GM12878 (cell line): ENCODE results near the gene ZNF350. TPM values are rescaled to one million over a fixed set of nuclear protein-coding genes. Genes with fewer than 3 reads are reported as not detected.

Experiments
- ATAC-seq: fragments of 200-7000 bp; cut with Tn5 transposase; 3 replicates; pipeline ENCODE4 v1.9.1; 2020; ENCODE audit warnings: mild to moderate bottlenecking, moderate library complexity
- BruUV-seq: library from RNA; stranded (reverse); fragments of 400-500 nt; replicated peaks from 2 replicates; lab custom pipeline; 2021; lab: Mats Ljungman, UMichigan
- CTCF ChIA-PET: fragments of 300-600 bp; sonication (Branson Sonifier 250); formaldehyde crosslinking; extraction: SDS; loops from one replicate; lab custom pipeline; 2021; ENCODE audit warnings: inconsistent platforms; lab: Yijun Ruan, JAX
- POLR2A ChIA-PET: fragments of 350-600 bp; formaldehyde crosslinking; extraction: SDS; loops from one replicate; lab custom pipeline; 2021; ENCODE audit warnings: inconsistent platforms; lab: Charles Lee
- RAD21 ChIA-PET: fragments of 300-600 bp; sonication (Branson Sonifier 250); formaldehyde crosslinking; loops from one replicate; lab custom pipeline; 2023; ENCODE audit warnings: antibody characterized with exemption; ENCODE audit not compliant: unreplicated experiment; lab: Charles Lee
- SMC1A ChIA-PET: fragments of 300-600 bp; sonication (Branson Sonifier 250); formaldehyde crosslinking; loops from one replicate; lab custom pipeline; 2023; ENCODE audit not compliant: unreplicated experiment, uncharacterized antibody; lab: Charles Lee
- DNase-seq: peaks from one replicate; pipeline ENCODE4 v3.0.0-alpha.2; 2011; ENCODE audit warnings: low read depth, low spot score
- FAIRE-seq: peaks from 3 replicates; lab custom pipeline; 2011; peaks lifted over from hg19 to GRCh38; lab: Jason Lieb, UNC
- H2AFZ ChIP-seq: 2 replicates; pipeline ENCODE4 v1.6.0; 2011; ENCODE audit warnings: low read depth, low read length, control low read depth; ENCODE audit not compliant: control insufficient read depth
- H3K27ac ChIP-seq: 2 replicates; pipeline ENCODE4 v1.5.1; 2011; ENCODE audit warnings: control low read depth; ENCODE audit not compliant: control insufficient read depth, insufficient read depth
- H3K27me3 ChIP-seq, 2 experiments: replicated peaks in 1 of 2; 2 replicates each; pipeline versions ENCODE4 v1.6.0 to v1.6.1; 2011; ENCODE audit warnings: low read length in 1 of 2; ENCODE audit not compliant: control insufficient read depth in 2 of 2, insufficient read depth in 2 of 2
- H3K36me3 ChIP-seq, 2 experiments: 2 replicates each; pipeline ENCODE4 v1.5.1; 2011; ENCODE audit warnings: low read length in 1 of 2; ENCODE audit not compliant: control insufficient read depth in 2 of 2, insufficient read depth in 2 of 2
- H3K4me1 ChIP-seq: 2 replicates; pipeline ENCODE4 v1.6.1; 2011; ENCODE audit warnings: mild to moderate bottlenecking, low read length, moderate library complexity, mixed read lengths; ENCODE audit not compliant: control insufficient read depth, insufficient read depth
- H3K4me2 ChIP-seq: 2 replicates; pipeline ENCODE4 v1.6.0; 2011; ENCODE audit warnings: control low read depth; ENCODE audit not compliant: control insufficient read depth, insufficient read depth
- H3K4me3 ChIP-seq: fragments of 200-600 bp; sonication (generic); 2 replicates; pipeline ENCODE4 v1.5.1; 2016
- H3K79me2 ChIP-seq: 2 replicates; pipeline ENCODE4 v1.6.0; 2011; ENCODE audit warnings: low read length; ENCODE audit not compliant: control insufficient read depth, insufficient read depth
- H3K9ac ChIP-seq: 2 replicates; pipeline ENCODE4 v1.8.0; 2011; ENCODE audit warnings: low read length, control low read depth, mixed read lengths; ENCODE audit not compliant: control insufficient read depth, insufficient read depth
- H3K9me3 ChIP-seq: replicated peaks from 3 replicates; pipeline ENCODE4 v1.5.1; 2011; ENCODE audit warnings: mild to moderate bottlenecking, low read length; ENCODE audit not compliant: control insufficient read depth, insufficient read depth
- H4K20me1 ChIP-seq: 2 replicates; pipeline ENCODE4 v1.6.0; 2011; ENCODE audit not compliant: control insufficient read depth, insufficient read depth
- ATF7 ChIP-seq: fragments of 450-650 bp; IDR thresholded peaks from 2 replicates; pipeline ENCODE4 v1.6.1; 2016; ENCODE audit warnings: low read depth, mild to moderate bottlenecking
- CREB1 ChIP-seq: IDR thresholded peaks from 2 replicates; pipeline ENCODE4 v1.6.1; 2012; ENCODE audit warnings: low read depth, mild to moderate bottlenecking, inconsistent platforms
- ETV6 ChIP-seq, 2 experiments: fragments of 450-650 bp in 1 of 2; IDR thresholded peaks in 1 of 2; conservative IDR thresholded peaks in 1 of 2; 2 replicates each; pipeline ENCODE4 v1.6.1; 2014; ENCODE audit warnings: antibody characterized with exemption in 1 of 2, borderline replicate concordance in 1 of 2, low read depth in 1 of 2, mild to moderate bottlenecking in 1 of 2, moderate library complexity in 1 of 2
- MYB ChIP-seq: fragments of 150-350 bp; IDR thresholded peaks from 2 replicates; pipeline ENCODE4 v1.6.1; 2014; ENCODE audit warnings: mild to moderate bottlenecking, low read depth, low read length, borderline replicate concordance
- NBN ChIP-seq: fragments of 450-650 bp; IDR thresholded peaks from 2 replicates; pipeline ENCODE4 v1.6.1; 2016
- NFYA ChIP-seq: IDR thresholded peaks from 2 replicates; pipeline ENCODE4 v1.6.1; 2011; ENCODE audit warnings: low read depth, mild to moderate bottlenecking, low read length, improper control_type of control experiment, borderline replicate concordance
- SMAD5 ChIP-seq: IDR thresholded peaks from 2 replicates; pipeline ENCODE4 v1.6.1; 2016; ENCODE audit warnings: antibody characterized with exemption, low read depth
- SP1 ChIP-seq: IDR thresholded peaks from one replicate; pipeline ENCODE4 v1.6.1; 2011; ENCODE audit warnings: low read depth, low read length
- STAT1 ChIP-seq: fragments of 450-650 bp; conservative IDR thresholded peaks from 2 replicates; pipeline ENCODE4 v1.6.1; 2014; ENCODE audit warnings: antibody characterized with exemption, mild to moderate bottlenecking
- SUZ12 ChIP-seq: fragments of 200-600 bp; sonication (generic); IDR thresholded peaks from one replicate; pipeline ENCODE4 v1.6.1; 2018; ENCODE audit warnings: antibody characterized with exemption, mild to moderate bottlenecking; ENCODE audit not compliant: unreplicated experiment
- TBL1XR1 ChIP-seq: IDR thresholded peaks from 2 replicates; pipeline ENCODE4 v1.6.1; 2012; ENCODE audit warnings: low read depth, low read length, improper control_type of control experiment
- ZBTB11 ChIP-seq: fragments of 450-650 bp; formaldehyde crosslinking; IDR thresholded peaks from 2 replicates; pipeline ENCODE4 v1.5.0; 2022; ENCODE audit warnings: mild to moderate bottlenecking, missing genetic modification characterization
- WGBS: methylation state at CpG from one replicate; pipeline ENCODE4 v1.1.6; 2016; ENCODE audit warnings: low lambda C conversion rate; ENCODE audit not compliant: insufficient replicate concordance, insufficient coverage; ENCODE audit errors: missing lambda C conversion rate; 5-methylcytosine and 5-hydroxymethylcytosine counted together
- in situ Hi-C: fragments of 300-500 bp; cut with MboI; formaldehyde crosslinking; loops from 9 replicates; pipeline ENCODE4 v1.14.3; 2018; ENCODE audit warnings: mixed read lengths
- intact Hi-C: fragments of 100-400 bp; cut with micrococcal nuclease; formaldehyde crosslinking; loops from one replicate; pipeline ENCODE4 v1.14.2; 2022; ENCODE audit not compliant: unreplicated experiment
- polyA plus RNA-seq, 11 experiments: library from polyadenylated mRNA; depleted of rRNA in 4 of 11; unstranded in 6 of 11; stranded (reverse) in 5 of 11; fragments of >200 nt; fragmentation: Nextera tagmentation in 4 of 11; fragmentation: Illumina TruSeq in 1 of 11; extraction: Ambion mirVana in 4 of 11; extraction: Trizol in 1 of 11; gene quantifications; 1 replicate in 1 of 11; 2 replicates in 10 of 11; pipeline versions ENCODE4 v1.2.1 to v1.2.3, GENCODE V29; 2011 to 2016; ENCODE audit warnings: inconsistent platforms in 2 of 11, missing spikeins in 2 of 11, low read depth in 1 of 11
- total RNA-seq, 4 experiments: library from RNA; depleted of rRNA in 3 of 4; stranded (reverse); fragments of >200 nt in 3 of 4; fragmentation: Illumina TruSeq in 1 of 4; extraction: Trizol in 1 of 4; gene quantifications; 2 replicates each; pipeline versions ENCODE4 v1.2.1 to v1.2.3, GENCODE V29; 2013 to 2021

The ZNF350 gene
- total and polyA plus RNA-seq, 10 of the 15 experiments (the other 5 are each of a cell fraction or from before 2014, with no cell fraction given) = 6.4 to 11.8 (median 10.0) TPM

- peaks cover 6% of the 10 kb centered on the region for H3K79me2 ChIP-seq
- no peaks in the 10 kb centered on the region for H4K20me1 ChIP-seq
- in situ Hi-C loops (no loop called here), intact Hi-C loops (loop anchor here (2.0 to 10.0 kb wide), 3 partner anchors 60 to 311 kb away; partner anchors contain the start of genes ZNF350 and ZNF432)
- no peak overlapping the region for H3K9ac ChIP-seq
- ChIA-PET SMC1A (no interaction called here), POLR2A (no interaction called here), RAD21 (no interaction called here), CTCF (no interaction called here)
- DNase-seq (no peak), FAIRE-seq (no peak), ATAC-seq (no peak)
- WGBS = 67% methylated on average over 11 of the region's 11 CpGs
- H3K4me2 ChIP-seq = peak overlapping the region; percentile 28
- H3K27me3 ChIP-seq = no peaks in the 10 kb centered on the region
- H2AFZ ChIP-seq = peak overlapping the region; percentile 100
- TF ChIP-seq STAT1 (no peak), ATF7 (no peak), NBN (no peak), SMAD5 (no peak), MYB (no peak), ZBTB11 (CRISPR knock-in tag) (no peak), SP1 (no peak), SUZ12 (no peak), TBL1XR1 (no peak), NFYA (no peak), ETV6 (conservative IDR thresholded peaks at IDR 0.05 in 1 of 2, IDR thresholded peaks at IDR 0.05 in 1 of 2; ENCODE audit: borderline replicate concordance in 1 of 2, low read depth in 1 of 2) (no peak), CREB1 (no peak)
- H3K9me3 ChIP-seq = peaks cover 12% of the 10 kb centered on the region
- peak overlapping the region; percentile 77 for H3K4me3 ChIP-seq
- peaks cover 0 to 7% of the 10 kb centered on the region in 2 experiments; a peak in 1 of 4 replicates for H3K36me3 ChIP-seq
- 0 out of 2 replicates have a peak, but pooled peaks cover 2% of the 10 kb centered on the region for H3K4me1 ChIP-seq
- no TSS peak for BruUV-seq
- H3K27ac ChIP-seq = peak overlapping the region; percentile 70; the same call in 1 of the 2 replicates
These were observed 60.2 kb downstream of the ZNF350 start for GRCh38 chr19:51926426-51926783.
